NOMO-1 (cell line): ENCODE measurements around the gene PCDHAC1.
"Not testable (repeated sequence)": the region's sequence is repeated elsewhere in the genome, so short reads cannot be mapped to it uniquely, and the experiment has no call there.

ENCODE experiments used
- DNase-seq, 2 experiments: peaks; one replicate each; lab custom pipeline; 2025; ENCODE audit not compliant: unreplicated experiment in 2 of 2; lab: John Stamatoyannopoulos, UW

The PCDHAC1 gene

DNA sequence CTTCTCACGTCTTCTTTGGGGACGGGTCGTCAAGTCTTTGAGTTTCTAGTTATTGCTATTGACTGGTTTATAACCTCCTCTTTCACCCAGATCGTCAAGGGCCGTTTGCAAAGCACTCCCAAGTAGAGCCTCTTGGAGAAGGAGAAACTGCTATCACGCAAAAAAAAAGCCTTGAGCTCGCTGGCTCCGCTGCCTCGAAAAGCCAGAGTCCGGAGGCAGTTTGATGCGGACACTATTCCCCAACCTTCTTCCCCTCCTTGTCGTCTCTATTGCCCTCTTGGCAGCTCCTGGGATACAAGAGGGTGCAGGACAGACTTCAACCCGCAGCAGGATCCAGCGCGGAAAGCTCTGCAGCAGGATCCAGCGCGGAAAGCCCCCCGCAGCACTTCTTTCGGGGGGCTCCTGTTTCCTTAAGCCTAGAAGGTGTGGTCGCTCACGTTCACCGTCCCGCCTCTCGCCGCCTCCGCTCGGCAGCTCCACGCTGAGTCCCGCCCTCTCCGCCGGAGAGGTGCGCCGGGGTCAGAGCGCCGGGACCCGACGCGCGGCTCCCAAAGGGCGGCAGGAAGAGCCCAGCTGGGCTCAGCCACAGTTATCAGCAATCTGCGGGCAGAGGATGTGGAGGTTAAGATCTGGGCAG lies at the start of gene PCDHAC1:
Gene PCDHAC1 (plus strand): TSS at position 494 of the 637 bp plus-strand sequence. CDS start 594 bp downstream, outside the sequence.
- DNase-seq: no peak

- not testable (repeated sequence) for DNase-seq
Measured at GRCh38 chr5:140876541-140877261, 49.4 kb upstream of the PCDHAC1 start.

- DNase-seq: no peak
Measured at GRCh38 chr5:140877262-140877581, 48.9 kb upstream of the PCDHAC1 start.

- DNase-seq: no peak
Measured at GRCh38 chr5:140881889-140882590, 44.1 kb upstream of the PCDHAC1 start, which contains the start of gene PCDHA13. Gene PCDHA13, plus strand, starts transcription at chr5:140882124. Its CDS starts 145 bp downstream, at chr5:140882269.

DNA sequence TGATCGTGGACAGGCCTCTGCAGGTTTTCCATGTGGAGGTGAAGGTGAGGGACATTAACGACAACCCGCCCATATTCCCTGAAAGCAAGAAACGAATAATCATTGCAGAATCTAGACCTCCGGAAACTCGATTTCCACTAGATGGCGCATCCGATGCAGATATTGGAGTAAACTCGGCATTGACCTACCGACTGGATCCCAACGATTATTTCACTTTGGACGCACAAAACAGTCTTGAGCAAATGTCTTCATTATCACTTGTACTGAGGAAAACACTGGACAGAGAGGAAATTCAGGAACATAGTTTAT lies 43.6 kb upstream of the PCDHAC1 start:
- no peak for DNase-seq

DNA sequence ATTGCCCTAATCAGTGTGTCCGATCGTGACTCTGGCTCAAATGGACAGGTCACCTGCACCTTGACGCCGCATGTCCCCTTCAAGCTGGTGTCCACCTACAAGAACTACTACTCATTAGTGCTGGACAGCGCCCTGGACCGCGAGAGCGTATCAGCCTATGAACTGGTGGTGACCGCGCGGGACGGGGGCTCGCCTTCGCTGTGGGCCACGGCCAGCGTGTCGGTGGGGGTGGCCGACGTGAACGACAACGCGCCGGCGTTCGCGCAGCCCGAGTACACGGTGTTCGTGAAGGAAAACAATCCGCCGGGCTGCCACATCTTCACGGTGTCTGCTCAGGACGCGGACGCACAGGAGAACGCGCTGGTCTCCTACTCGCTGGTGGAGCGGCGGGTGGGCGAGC lies 42.7 kb upstream of the PCDHAC1 start:
- no peak for DNase-seq

DNA sequence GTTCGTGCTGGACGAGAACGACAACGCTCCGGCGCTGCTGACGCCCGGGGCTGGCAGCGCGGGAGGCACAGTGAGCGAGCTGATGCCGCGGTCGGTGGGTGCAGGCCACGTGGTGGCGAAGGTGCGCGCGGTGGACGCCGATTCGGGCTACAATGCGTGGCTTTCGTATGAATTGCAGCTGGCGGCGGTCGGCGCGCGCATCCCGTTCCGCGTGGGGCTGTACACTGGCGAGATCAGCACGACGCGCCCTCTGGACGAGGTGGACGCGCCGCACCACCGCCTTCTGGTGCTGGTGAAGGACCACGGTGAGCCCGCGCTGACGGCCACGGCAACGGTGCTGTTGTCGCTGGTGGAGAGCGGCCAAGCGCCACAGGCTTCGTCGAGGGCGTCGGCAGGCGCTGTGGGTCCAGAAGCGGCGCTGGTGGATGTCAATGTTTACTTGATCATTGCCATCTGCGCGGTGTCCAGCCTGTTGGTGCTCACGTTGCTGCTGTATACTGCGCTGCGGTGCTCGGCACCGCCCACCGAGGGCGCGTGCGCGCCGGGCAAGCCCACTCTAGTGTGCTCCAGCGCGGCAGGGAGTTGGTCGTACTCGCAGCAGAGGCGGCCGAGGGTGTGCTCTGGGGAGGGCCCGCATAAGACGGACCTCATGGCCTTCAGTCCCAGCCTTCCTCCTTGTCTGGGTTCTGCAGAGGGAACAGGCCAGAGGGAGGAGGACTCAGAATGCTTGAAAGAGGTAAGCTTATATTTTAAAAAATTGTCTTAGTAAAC lies 42.0 kb upstream of the PCDHAC1 start:
- DNase-seq: no peak

- DNase-seq: no peak
Measured at GRCh38 chr5:140916325-140916724, 9.8 kb upstream of the PCDHAC1 start.

DNA sequence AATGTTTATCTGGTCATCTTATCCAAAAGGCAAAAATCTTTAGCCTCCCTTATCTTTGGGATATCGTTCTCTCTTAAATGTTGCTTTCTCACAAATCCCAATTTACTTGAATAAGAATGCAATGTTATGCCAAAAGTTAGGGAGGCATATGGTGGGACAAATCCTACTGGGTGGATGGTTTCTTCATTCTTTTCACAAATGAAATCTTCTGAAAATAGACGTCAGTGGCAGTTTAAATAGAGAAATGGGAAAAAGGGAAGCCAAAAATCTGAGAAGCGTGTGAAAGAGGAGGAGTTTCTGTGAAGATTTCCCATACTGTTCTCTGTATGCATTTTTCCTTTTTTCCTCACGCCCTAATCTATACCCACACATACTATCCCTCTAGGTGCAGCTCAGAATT lies 2.5 kb upstream of the PCDHAC1 start:
- no peak for DNase-seq

DNA sequence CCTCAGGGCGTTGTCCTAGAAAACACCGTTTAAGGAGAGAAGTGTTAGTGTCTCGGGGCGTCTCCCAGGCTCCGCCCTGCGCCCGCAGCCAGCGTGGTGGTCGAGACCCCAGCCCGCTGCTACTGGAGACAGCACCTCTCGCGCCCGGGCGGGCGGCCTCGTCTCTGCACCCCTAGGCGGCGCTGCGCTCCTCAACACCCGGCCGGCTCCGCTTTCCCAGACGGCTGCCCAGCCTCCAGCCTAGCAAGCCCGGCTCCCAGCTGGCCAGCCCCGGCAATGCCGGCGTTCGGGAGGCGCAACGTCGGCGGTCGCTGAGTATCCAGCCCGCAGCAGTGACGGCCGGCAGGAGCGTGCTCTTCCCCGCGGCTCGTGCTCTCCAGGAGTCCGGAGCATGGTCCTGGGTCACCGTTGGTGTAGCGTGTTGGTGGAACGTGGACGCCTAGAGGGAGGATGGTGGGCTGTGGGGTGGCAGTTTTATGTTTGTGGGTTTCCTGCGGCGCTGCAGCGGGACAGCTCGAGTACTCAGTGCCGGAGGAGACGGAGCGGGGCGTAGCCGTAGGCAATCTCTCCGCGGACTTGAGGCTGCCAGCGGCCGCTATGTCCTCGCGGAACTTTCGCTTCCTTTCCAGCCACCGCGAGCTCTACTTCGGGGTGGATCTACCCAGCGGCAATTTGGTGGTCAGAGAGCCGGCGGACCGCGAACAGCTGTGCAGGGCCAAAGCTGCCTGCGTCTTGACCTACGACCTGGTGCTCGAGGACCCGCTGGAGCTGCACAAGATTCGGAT lies 536 bp downstream of the PCDHAC1 start:
- DNase-seq: no peak

DNA sequence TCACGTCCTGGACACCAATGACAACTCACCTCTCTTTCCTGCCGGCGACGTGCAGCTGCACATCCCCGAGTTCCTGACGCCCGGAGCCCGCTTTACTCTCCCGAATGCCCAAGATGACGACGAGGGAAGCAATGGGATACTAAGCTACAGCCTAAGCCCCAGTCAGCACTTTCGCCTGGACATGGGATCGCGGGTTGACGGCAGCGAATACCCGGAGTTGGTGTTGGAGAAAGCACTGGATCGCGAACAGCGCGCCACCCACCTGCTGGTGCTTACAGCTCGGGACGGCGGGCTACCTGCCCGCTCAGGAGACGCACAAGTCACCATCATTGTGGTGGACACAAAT lies 1.1 kb downstream of the PCDHAC1 start:
- no peak for DNase-seq

GRCh38 chr5:140934964-140935606 lies 9.0 kb downstream of the PCDHAC1 start:
- no peak for DNase-seq

DNA sequence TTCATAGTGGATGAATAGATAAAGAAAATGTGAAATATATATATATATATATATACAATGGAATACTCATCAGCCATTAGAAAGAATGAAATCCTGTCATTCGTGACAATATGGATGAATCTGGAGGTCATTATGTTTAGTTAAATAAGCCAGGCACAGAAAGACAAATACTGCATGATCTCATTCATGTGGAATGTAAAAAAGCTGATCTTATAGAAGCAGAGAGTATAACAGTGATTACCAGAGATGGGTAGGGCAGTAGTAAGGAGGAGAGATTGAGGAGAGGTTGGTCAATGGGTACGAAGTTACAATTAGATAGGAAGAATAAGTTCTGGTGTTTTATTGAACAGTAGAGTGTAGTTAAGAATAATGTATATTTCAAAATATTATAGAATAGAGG lies 20.5 kb downstream of the PCDHAC1 start:
- no peak for DNase-seq

GRCh38 chr5:140951636-140952035 lies 25.5 kb downstream of the PCDHAC1 start:
- DNase-seq: no peak

- DNase-seq: no peak
Measured at GRCh38 chr5:140953234-140953633, 27.1 kb downstream of the PCDHAC1 start.

GRCh38 chr5:140962190-140962589 lies 36.1 kb downstream of the PCDHAC1 start:
- no peak for DNase-seq

DNA sequence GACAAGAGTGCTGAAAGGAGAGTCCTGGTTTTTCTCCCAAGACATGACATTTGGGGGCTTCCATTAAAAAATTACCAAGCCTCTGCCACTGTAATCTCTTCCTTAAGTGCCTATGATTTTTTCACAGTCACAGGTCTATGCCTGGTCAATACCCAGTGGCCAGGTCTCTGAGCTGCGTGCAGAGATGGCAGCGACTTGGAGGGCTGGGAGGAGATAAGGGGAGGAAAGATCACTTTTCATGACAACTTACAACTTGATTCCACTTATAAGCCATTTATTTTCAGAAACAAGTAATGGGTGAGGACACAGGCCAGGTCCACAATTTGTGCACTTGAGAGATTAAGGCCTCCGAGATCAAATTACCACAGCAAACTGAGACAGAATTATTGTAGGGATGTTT lies 38.3 kb downstream of the PCDHAC1 start:
- DNase-seq: no peak

- no peak for DNase-seq
Measured at GRCh38 chr5:140965905-140966292, 39.8 kb downstream of the PCDHAC1 start.

- no peak for DNase-seq
Measured at GRCh38 chr5:140966293-140967225, 40.5 kb downstream of the PCDHAC1 start, which contains the start of gene PCDHAC2. Gene PCDHAC2, plus strand, starts transcription at chr5:140966476. Its CDS starts 291 bp downstream, at chr5:140966767.
